ENCODE data around the gene TNFAIP8L3.

- TF ChIP-seq CTCF (IDR thresholded peaks at IDR 0.05) (no peak), POLR2A (IDR thresholded peaks at IDR 0.05) (no peak)
Measured at GRCh38 chr15:51086409-51086808, 8.3 kb downstream of the TNFAIP8L3 start.
